Endothelial cell of umbilical vein (primary cell): ENCODE results near the gene ARL6IP4.

Experiments used
- EZH2 ChIP-seq: IDR thresholded peaks from 2 replicates; pipeline ENCODE4 v1.6.1; 2012; ENCODE audit warnings: borderline replicate concordance, low read depth, mild to moderate bottlenecking, moderate library complexity, low read length, inconsistent platforms; ENCODE audit not compliant: severe bottlenecking
- FOS ChIP-seq: IDR thresholded peaks from 2 replicates; pipeline ENCODE4 v1.6.1; 2011; ENCODE audit warnings: mild to moderate bottlenecking, low read length, moderate library complexity, borderline replicate concordance; ENCODE audit not compliant: insufficient read depth
- JUN ChIP-seq: IDR thresholded peaks from 2 replicates; pipeline ENCODE4 v1.6.1; 2011; ENCODE audit warnings: borderline replicate concordance, low read depth; ENCODE audit not compliant: insufficient read length, insufficient read depth
- MYC ChIP-seq: IDR thresholded peaks from one replicate; pipeline ENCODE4 v1.6.1; 2011; ENCODE audit warnings: mild to moderate bottlenecking, low read depth, low read length
- POLR2A ChIP-seq: IDR thresholded peaks from 2 replicates; pipeline ENCODE4 v1.6.1; 2012; ENCODE audit warnings: low read depth, mild to moderate bottlenecking, control low read depth, low read length
- POLR2AphosphoS5 ChIP-seq: IDR thresholded peaks from 2 replicates; pipeline ENCODE4 v1.6.1; 2012; ENCODE audit warnings: low read depth, mild to moderate bottlenecking, control low read depth, low read length, moderate library complexity; ENCODE audit not compliant: insufficient read depth
- TF ChIP-seq, protein P1 (sequence below), 2 donors: IDR thresholded peaks; 1 replicate in 1 of 2; 2 replicates in 1 of 2; pipeline ENCODE4 v1.5.1; 2011; ENCODE audit warnings: low read length in 2 of 2, mild to moderate bottlenecking in 2 of 2, moderate library complexity in 2 of 2, control low read depth in 1 of 2, inconsistent platforms in 1 of 2, low read depth in 1 of 2; ENCODE audit not compliant: insufficient read depth in 1 of 2; ENCODE audit errors: extremely low read depth in 1 of 2
- TF ChIP-seq, protein P2 (sequence below): IDR thresholded peaks from 2 replicates; pipeline ENCODE4 v1.6.1; 2011; ENCODE audit not compliant: insufficient read depth, insufficient read length

DNA sequence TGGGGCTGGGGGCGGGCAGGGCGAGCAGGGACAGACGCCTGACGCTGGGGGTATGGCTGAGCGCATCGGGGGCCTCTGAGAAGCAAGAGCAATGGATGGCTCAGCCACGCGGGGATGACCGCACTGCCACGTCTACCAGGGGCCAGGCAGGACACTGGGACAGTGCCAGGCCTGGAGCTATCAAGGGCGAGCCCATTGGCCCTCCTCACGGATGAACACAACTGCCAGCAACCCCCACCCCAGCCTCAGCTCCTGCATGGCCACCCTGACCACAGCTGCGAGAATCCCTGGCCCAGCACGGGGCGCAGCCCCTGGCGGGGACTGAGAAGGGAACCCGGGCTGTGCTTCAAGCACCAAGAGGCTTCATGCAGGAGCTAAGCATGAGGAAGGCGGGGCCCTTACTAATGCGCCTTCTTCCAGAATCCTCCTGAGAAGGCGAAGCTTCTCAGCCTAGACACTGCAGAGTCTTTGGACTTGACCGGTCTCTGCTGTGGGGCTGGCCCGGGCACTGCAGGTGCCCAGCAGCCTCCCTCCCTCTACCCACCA lies 9.5 kb downstream of the ARL6IP4 start:
- TF ChIP-seq POLR2A (no peak), EZH2 (no peak), MYC (no peak), POLR2AphosphoS5 (no peak), JUN (no peak), FOS (no peak)
- TF ChIP-seq, protein P1, sequence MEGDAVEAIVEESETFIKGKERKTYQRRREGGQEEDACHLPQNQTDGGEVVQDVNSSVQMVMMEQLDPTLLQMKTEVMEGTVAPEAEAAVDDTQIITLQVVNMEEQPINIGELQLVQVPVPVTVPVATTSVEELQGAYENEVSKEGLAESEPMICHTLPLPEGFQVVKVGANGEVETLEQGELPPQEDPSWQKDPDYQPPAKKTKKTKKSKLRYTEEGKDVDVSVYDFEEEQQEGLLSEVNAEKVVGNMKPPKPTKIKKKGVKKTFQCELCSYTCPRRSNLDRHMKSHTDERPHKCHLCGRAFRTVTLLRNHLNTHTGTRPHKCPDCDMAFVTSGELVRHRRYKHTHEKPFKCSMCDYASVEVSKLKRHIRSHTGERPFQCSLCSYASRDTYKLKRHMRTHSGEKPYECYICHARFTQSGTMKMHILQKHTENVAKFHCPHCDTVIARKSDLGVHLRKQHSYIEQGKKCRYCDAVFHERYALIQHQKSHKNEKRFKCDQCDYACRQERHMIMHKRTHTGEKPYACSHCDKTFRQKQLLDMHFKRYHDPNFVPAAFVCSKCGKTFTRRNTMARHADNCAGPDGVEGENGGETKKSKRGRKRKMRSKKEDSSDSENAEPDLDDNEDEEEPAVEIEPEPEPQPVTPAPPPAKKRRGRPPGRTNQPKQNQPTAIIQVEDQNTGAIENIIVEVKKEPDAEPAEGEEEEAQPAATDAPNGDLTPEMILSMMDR (IDR thresholded peaks at IDR 0.05; ENCODE audit: extremely low read depth in 1 of 2, insufficient read depth in 1 of 2, low read depth in 1 of 2, low read length in 2 of 2) = no peak
- TF ChIP-seq, protein P2, sequence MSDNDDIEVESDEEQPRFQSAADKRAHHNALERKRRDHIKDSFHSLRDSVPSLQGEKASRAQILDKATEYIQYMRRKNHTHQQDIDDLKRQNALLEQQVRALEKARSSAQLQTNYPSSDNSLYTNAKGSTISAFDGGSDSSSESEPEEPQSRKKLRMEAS = no peak
